Peyer's patch (tissue), 4 donors: ENCODE measurements around the gene RNF169. TPM values are rescaled to one million over a fixed set of nuclear protein-coding genes. Genes with fewer than 3 reads are reported as not detected.

ENCODE experiments used
- small RNA-seq, 2 donors: library from RNA; depleted of rRNA; stranded (forward); fragments of <200 nt; gene quantifications; one replicate each; pipeline ENCODE3, GENCODE V24; 2016
- total RNA-seq, 4 donors: library from RNA; depleted of rRNA; stranded (reverse); fragments of >200 nt; gene quantifications; one replicate each; pipeline ENCODE4 v1.1.0, GENCODE V29; 2016

RNF169 gene
- total RNA-seq, 4 donors from 2014 or later: 14.2 to 33.8 (median 19.2) TPM

Small RNA genes lying within 50 kb of the gene (small RNA-seq; reads per million reads assigned to genes)
- gene MIR4696 (0 reads per million in 2 donors), gene RN7SL239P (0 reads per million in 2 donors)

Other genes with a start within 250 kb of the RNF169 start
- 10 to 100 TPM; 19.8 to 55.3 (median 34.2) TPM for gene POLD3, start 156.3 kb upstream of the RNF169 start, total RNA-seq
- gene CHRDL2, start 17.4 kb upstream of the RNF169 start, total RNA-seq: not detected
- gene XRRA1, start 200.2 kb downstream of the RNF169 start, total RNA-seq: 10 to 100 TPM; 12.8 to 45.9 (median 26.1) TPM
- gene SPCS2, start 200.4 kb downstream of the RNF169 start, total RNA-seq: 10 to 100 TPM; 14.0 to 28.5 (median 18.3) TPM
- 10 to 100 TPM in 2 of 4 donors, 1 to 10 TPM in 2; 6.0 to 14.0 (median 10.1) TPM for gene NEU3, start 240.1 kb downstream of the RNF169 start, total RNA-seq